G401 (cell line): ENCODE results near the gene EML2. TPM values are rescaled to one million over a fixed set of nuclear protein-coding genes. Genes with fewer than 3 reads are reported as not detected.
"Not testable (repeated sequence)": the region's sequence is repeated elsewhere in the genome, so short reads cannot be mapped to it uniquely, and the experiment has no call there.

ENCODE experiments used
- DNase-seq: peaks from one replicate; pipeline ENCODE4 v3.0.0-alpha.2; 2015; ENCODE audit warnings: low spot score
- in situ Hi-C: cut with HindIII; loops from 2 replicates; pipeline ENCODE4 v1.10.0; 2016; ENCODE audit warnings: low sequenced_read_pairs, mixed read lengths
- total RNA-seq: library from RNA; depleted of rRNA; stranded (reverse); fragments of >200 nt; shearing (Covaris generic); gene quantifications from 2 replicates; pipeline ENCODE4 v1.2.3, GENCODE V29; 2014

The EML2 gene
- total RNA-seq, 1 experiment from 2014 or later: 52.9 TPM

DNA sequence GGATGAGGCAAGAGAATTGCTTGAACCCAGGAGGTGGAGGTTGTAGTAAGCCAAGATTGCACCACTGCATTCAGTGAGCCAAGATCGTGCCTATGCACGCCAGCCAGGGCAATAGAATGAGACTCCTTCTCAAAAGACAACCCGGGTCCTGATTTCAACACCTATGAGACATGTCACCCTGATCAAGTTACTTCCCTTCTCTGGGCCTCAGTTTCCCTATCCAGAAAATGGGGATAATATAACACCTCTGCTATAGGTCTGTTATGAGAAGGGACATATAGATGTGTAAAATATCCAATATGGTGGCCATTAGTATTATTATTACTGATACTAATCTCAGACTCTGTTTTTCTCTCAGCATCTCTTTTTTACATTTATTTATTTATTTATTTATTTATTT is 15.9 kb upstream of the EML2 start:
- DNase-seq: no peak
- in situ Hi-C loops: no loop called here

GRCh38 chr19:45653634-45654033 is 14.4 kb upstream of the EML2 start:
- in situ Hi-C loops: no loop called here
- DNase-seq: no peak

DNA sequence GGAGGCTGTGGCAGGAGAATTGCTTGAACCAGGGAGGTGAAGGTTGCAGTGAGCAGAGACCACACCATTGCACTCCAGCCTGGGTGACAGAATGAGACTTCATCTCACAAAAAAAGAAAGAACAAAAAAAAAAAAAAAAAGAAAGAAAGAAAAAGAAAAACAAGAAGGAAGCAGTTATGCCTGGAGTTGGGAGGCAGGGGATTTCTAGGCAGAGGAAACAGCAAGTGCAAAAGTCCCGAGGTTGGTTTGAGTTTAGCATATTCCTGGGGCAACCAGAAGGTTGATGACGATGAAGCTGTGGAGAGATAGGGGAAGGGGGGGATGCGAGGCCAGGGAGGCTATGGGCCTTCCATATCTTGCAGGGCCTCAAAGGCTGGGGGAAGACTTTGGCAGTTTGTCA is 11.5 kb upstream of the EML2 start:
- no peak for DNase-seq
- in situ Hi-C loops: no loop called here

- DNase-seq: no peak
- in situ Hi-C loops: no loop called here
Measured at GRCh38 chr19:45646345-45646698, 7.1 kb upstream of the EML2 start.

DNA sequence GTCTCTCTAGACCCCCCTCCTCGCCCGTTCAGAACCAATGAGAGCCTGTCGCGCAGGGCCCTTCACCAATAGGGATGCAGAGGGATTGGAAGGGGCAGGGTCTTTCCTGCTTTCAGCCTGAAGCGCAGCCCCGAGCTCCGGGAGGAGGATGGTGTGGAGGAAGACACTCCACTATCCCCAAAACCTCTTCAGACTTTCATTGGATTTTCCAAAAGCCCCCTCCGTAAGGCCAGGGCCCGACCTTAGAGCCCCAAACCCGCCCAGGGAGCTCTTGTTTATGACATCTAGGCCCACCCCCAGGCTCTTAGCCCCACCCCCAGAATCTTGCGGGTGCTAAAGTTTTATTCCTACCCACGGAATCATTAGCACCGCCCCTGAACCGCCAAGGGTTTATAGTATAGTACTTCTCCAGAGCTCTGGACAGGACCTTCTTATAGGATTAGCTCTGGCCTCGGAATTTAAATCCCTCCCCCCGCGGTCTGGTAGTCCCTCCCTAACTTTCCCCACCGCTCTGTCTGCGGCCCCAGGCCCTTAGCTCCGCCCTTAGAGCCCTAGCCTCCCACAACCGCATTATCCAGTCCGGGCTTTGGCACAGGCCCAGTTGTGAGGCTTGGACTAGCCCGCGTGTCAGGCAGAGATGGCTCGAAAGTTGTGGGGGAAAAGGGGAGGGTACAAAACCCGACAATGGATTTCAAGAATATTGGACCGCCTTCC is 6.6 kb upstream of the EML2 start:
- in situ Hi-C loops: no loop called here
- peak; percentile 98 for DNase-seq

GRCh38 chr19:45645068-45645630 is 6.0 kb upstream of the EML2 start:
- in situ Hi-C loops: no loop called here
- no peak for DNase-seq

GRCh38 chr19:45643927-45644771 is 5.0 kb upstream of the EML2 start:
- in situ Hi-C loops: no loop called here

GRCh38 chr19:45643024-45643926 is 4.1 kb upstream of the EML2 start:
- peak; percentile 88 for DNase-seq
- in situ Hi-C loops: no loop called here

More at GRCh38 chr19:45643927-45644771, 5.0 kb upstream of the EML2 start:
- peak; percentile 47 for DNase-seq

DNA sequence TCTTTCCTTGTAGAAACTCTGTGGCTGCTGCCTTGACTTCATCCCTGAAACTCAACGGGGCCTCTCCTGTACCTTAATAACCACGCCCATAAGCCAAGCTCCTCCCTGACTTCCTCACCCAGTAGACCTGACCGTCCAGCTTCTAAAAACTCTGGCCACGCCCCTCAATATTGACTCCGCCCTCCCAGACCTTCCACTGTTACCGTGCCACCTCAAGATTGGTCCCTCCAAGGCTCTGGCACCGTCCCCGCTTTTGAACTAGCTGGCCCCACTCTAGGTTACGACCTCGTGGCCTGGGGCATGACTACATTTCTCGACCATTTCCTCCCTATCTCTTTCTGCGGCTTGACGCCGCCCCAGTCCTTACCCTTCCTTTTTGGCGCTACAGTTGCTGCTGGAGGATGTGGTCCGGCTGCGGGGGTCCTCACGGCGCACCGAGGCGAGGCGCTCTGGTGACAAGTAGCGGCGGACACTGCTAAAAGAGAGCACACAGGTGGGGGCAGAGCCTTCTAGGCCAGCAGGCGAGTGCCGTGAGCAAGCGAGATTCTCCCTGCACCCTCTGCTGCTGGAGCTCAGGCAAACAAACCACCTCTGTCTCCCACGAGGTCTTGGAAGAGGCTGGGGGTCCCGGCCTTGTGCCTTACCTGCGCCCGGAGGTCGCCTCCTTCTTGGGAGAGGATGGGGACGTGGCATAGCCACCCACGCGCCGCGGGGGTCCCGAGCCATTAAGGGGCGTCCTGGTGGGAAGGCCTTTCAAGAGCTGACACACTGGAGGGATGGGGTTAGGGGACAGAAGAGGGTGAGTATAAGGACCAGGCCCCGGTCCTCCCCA is 2.3 kb upstream of the EML2 start:
- in situ Hi-C loops: no loop called here
- DNase-seq: peak; percentile 76

- peak; percentile 37 for DNase-seq
- in situ Hi-C loops: no loop called here
Measured at GRCh38 chr19:45640849-45641273, 1.7 kb upstream of the EML2 start.

DNA sequence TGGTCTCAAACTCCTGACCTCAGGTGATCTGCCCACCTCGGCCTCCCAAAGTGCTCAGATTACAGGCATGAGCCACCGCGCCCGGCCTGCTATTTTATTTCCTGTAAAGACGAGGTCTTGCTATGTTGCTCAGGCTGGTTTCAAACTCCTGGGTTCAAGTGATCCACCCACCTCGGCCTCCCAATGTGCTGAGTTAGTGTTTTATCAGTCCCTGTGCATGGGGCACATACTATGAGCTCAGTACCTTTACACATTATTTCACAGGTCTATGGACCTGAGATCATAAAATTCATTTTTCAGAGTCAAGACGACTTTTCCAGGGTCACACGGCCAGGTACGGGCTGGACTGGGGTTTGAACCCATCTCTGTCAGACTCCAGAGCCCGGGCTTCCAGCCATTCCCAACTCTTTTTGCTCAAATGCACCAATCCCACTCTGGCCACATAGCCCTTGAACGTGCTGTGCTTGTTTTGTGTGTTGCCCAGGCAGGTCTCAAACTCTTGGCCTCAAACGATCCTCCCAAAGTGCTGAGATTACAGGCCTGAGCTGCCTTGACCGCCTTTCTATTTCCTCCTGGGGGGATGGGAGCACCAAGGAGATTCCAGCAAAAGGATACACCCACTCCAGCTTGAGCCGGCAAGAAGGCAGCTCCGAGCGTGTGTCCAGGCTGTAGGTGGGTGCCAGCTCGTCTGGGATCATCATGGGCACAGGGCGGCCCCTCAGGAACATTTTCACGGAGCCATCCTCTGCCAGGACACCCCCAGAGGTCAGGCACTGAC is 1.1 kb downstream of the EML2 start:
- no peak for DNase-seq
- in situ Hi-C loops: no loop called here

- DNase-seq: no peak
- in situ Hi-C loops: no loop called here
Measured at GRCh38 chr19:45636902-45637301, 2.3 kb downstream of the EML2 start.

DNA sequence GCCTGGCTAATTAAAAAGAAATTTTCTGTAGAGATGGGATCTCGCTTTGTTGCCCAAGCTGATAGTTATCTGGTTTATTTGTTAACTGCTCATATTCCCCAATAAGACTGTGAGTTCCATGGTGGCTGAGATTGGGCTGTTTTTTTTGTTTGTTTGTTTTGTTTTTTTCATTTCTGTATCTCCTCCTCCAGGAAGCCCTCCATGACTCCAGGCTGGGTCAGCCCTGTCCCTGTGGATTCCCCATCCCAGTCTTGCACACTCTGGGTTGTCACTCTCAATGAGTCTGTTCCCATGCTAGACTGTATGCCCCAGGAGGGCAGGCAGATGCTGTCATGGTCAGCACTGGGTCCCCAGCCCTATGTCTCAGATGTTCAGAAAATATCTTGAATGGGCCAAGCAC is 2.9 kb downstream of the EML2 start:
- in situ Hi-C loops: no loop called here
- no peak for DNase-seq

DNA sequence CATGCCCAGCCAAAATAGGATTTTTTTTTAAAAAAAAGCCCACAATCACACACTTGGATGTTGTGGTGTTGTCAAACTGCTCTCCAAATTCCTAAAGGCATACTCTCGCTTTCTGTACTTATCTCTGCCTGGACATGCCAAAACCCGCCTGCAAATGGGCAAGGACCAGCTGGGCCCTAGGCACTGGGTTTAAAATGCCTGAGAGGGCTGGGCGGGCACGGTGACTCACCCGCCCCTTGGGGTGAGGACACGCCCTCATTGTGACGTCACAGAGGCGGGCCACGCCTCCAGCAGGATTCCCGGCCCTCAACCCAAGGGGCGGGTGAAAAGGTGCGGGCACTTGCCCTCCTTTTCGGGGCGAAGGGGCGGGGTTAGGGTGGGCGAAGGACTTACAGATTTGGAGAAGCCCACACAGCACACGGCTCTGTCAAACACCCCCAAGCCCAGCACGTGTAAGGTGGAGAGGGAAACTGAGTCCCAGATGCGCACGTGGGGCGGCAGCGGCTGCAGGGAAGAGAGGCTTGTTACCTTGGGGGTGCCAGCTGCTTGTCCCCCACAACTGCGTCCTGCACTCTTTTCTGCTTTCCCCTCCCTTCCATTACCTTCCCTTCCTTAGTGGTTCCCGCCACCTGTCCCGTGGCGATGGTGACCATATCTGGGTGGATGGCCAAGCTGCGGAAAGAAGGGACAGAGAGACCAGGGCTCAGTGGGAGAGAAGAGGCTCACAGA is 6.6 kb downstream of the EML2 start:
- in situ Hi-C loops: no loop called here
- no peak for DNase-seq

GRCh38 chr19:45630463-45630862 is 8.7 kb downstream of the EML2 start:
- in situ Hi-C loops: no loop called here
- no peak for DNase-seq

DNA sequence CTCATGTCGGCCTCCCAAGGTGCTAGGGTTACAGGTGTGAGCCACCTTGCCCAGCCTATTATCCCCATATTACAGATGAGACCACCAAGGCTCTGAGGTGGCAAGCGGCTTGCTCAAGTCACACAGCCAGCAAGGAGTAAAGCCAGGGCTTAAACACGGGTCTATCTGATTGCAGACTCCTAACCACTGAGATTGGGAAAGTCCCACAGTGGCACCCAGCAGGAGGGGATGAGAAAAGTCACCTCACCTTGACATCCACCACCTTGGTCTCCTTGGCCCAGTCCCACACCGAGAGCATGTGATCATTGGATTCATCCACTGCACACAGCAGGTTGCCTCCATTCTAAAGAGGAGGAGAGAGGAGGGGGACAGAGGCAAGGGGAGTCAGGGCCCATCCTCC is 9.5 kb downstream of the EML2 start:
- in situ Hi-C loops: no loop called here
- no peak for DNase-seq

DNA sequence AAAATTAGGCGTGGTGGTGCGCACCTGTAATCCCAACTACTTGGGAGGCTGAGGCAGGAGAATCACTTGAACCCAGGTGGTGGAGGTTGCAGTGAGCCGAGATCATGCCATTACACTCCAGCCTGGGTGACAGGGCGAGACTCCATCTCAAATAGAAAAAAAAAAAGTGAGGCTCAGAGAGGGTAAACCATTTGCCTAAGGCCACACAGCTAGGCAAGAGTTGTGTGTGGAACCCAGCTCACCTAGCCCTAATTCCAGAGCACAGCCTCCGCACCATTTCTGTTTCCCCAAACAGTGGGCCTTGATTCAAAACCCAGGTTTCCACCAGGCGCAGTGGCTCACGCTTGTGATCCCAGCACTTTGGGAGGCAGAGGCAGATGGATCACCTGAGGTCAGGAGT is 11.0 kb downstream of the EML2 start:
- in situ Hi-C loops, DNase-seq: not testable (repeated sequence)
